NCI-H1436 treated with DMSO at 0.1 percent for 48 hours (cell line): ENCODE results near the gene PEDS1.
A peak's percentile ranks its signal among the peaks of the same experiment; 100 is the strongest.
"Not testable (repeated sequence)": the region's sequence is repeated elsewhere in the genome, so short reads cannot be mapped to it uniquely, and the experiment has no call there.

Experiments
- DNase-seq: peaks from one replicate; lab custom pipeline; 2025; lab: John Stamatoyannopoulos, UW

PEDS1 gene

DNA sequence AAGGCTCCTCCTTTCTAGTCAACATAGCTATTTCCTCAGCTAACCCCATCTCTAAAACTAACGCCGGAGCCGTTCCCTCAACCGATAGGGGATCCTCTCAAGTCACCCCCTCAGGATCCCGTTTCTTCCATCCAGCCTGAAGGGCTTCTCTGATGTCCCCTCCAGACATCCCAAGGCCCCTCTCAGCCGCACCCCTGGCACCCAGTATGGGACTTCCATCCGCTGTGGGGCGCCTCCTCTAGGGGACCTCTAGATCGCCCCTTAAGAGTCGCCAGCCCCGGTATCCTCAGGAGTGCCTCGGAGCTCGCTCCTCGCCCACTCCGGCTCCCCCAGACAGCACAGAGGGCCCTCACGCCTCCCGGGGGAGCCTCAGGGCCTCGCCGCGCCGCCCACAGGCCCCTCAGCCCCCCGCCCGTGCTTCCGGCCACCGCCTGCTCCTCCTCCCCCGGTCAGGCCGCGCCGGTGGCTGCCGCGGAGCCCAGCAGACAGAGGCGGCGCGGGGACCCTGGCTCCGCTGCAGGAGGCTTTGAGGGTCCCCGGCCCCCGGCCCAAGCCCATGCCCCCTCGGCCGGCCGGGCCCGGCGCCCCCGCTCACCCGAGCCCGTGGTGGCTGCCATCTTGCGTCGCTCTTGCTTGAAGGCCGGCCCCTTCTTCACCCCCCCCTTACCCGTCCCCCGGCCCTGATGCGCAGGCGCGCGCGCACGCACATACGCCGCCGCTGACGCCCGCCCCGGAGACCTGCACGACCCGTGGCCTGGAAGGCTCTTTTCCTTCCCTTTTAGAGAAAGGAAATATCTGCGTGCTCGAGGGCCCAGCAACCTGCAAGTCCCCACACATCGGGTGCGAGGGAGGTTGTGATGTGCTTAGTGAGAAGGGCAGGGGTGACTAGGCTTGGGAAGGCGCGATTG, 40.8 kb downstream of the PEDS1 start, which contains the start of gene UBE2V1:
Gene UBE2V1 (minus strand): TSS at position 639 of the 908 bp plus-strand sequence. CDS start 22 bp downstream, at position 617.
- DNase-seq = peak; percentile 14

- DNase-seq = no peak
Observed at GRCh38 chr20:50111829-50112495, 41.6 kb downstream of the PEDS1 start.

DNA sequence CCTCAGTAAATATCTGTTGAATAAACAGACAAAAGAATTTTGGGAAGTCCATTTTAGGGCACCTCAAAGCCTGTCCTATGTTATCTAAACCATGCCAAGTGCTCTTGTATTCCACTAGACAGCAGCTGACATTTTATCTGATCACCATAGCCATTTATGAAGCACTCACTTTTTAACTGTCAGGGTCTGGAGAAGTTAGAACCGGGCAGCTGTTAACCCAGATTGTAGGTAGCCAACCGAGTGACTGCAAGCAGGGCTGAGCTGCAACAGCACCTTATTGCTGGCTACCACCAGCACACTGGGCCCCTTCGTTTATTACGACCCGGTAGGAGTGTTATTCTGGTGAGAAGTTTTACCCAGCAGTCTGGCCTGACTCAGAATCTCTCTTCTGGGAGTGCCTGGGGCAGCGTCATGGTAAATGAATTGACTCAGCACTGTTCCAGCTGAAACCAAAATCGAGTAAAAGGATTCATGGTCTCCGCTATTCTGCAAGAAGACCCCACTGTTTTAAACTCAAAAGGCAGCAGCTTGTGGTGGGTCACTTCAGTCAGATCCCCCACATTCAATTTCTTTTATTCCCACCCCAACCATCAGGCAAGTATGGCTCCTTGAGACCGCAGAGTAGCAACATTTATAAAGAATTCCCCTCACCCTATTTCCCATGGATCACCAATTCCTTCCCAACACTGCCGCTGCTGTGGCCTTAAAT, 42.2 kb downstream of the PEDS1 start:
- DNase-seq = no peak

GRCh38 chr20:50110141-50111047, 43.1 kb downstream of the PEDS1 start:
- no peak for DNase-seq

- no peak for DNase-seq
Observed at GRCh38 chr20:50108556-50109235, 44.8 kb downstream of the PEDS1 start.

- DNase-seq = no peak
Observed at GRCh38 chr20:50107796-50108331, 45.7 kb downstream of the PEDS1 start.

DNA sequence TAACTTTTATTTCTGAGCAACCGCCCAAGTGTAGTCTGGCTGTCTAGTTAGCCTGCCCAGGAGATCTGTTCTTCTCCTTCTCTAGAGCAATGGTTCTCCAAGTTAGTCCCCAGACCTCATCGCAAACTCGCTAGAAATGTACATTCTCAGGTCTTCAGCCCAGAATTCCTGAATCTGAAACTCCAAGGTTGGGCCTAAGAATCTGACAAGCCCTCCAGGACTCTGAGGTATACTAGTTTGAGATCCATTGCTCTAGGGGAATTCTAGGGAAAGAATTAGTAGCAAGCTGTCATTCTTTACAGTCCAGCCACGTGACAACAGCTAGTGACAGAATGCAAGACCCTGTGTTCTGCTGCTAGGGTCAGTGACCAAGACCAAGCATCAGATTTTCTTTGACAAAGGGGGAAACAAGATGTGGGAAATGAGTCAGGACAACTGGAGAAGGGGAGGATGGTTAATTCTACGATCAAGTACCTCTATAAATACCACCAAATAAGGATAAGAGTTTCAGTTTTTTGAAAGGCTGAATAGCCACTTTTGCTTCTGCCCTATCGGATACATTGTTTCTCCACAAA, 46.4 kb downstream of the PEDS1 start:
- DNase-seq = no peak

DNA sequence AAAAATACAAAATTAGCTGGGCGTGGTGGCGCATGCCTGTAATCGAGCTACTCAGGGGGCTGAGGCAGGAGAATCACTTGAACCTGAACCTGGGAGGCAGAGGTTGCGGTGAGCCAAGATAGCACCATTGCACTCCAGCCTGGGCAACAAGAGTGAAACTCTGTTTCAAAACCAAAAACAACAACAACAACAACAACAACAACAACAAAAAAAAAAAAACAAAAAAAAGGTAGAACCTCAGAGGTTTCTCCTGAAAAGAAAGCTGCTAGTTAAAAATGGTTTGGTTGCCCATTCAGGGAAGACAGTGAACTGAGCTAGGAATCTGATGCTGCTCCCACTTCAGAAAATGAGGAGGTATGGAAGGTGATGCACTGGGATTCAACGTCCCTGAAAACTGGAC, 46.9 kb downstream of the PEDS1 start:
- not testable (repeated sequence) for DNase-seq
